SK-N-SH (cell line): ENCODE data around the gene ZBTB17. TPM values are rescaled to one million over a fixed set of nuclear protein-coding genes. Genes with fewer than 3 reads are reported as not detected.

Source experiments
- CTCF ChIA-PET: fragments of 300-600, 350-600 bp; formaldehyde crosslinking; extraction: SDS; loops from one replicate; lab custom pipeline; 2021; lab: Yijun Ruan, JAX
- POLR2A ChIA-PET: fragments of 350-600 bp; sonication (Branson Sonifier 250); formaldehyde crosslinking; extraction: SDS; loops from one replicate; lab custom pipeline; 2020; ENCODE audit warnings: antibody characterized with exemption, inconsistent platforms; lab: Yijun Ruan, JAX
- DNase-seq: peaks from one replicate; pipeline ENCODE4 v3.0.0; 2012
- H2AFZ ChIP-seq: fragments of 200-600 bp; sonication (generic); 2 replicates; pipeline ENCODE4 v1.8.1; 2016; ENCODE audit warnings: antibody characterized with exemption, mild to moderate bottlenecking, low read depth
- H3F3A ChIP-seq: fragments of 200-600 bp; sonication (generic); replicated peaks from 2 replicates; pipeline ENCODE3; 2016; ENCODE audit warnings: antibody characterized with exemption, mild to moderate bottlenecking; ENCODE audit not compliant: insufficient read depth
- H3K27ac ChIP-seq, 2 experiments: fragments of 200-500 bp in 1 of 2; fragments of 200-600 bp in 1 of 2; sonication (Bioruptor generic) in 1 of 2; sonication (generic), shearing (Covaris generic) in 1 of 2; 2 replicates each; pipeline versions ENCODE4 v1.5.1 to v1.6.1; 2014 to 2016; ENCODE audit warnings: low read depth in 2 of 2, inconsistent platforms in 1 of 2, low read length in 1 of 2, mild to moderate bottlenecking in 1 of 2, mixed read lengths in 1 of 2
- H3K27me3 ChIP-seq: fragments of 200-600 bp; sonication (generic), shearing (Covaris generic); 2 replicates; pipeline ENCODE4 v1.6.1; 2016; ENCODE audit warnings: mixed run types; ENCODE audit not compliant: insufficient read depth
- H3K36me3 ChIP-seq, 2 experiments: fragments of 200-500 bp in 1 of 2; fragments of 200-600 bp in 1 of 2; sonication (Bioruptor generic) in 1 of 2; sonication (generic) in 1 of 2; replicated peaks in 1 of 2; 2 replicates each; pipeline versions ENCODE3 to v1.5.1; 2014 to 2016; ENCODE audit warnings: low read length in 1 of 2, mild to moderate bottlenecking in 1 of 2; ENCODE audit not compliant: insufficient read depth in 2 of 2, control insufficient read depth in 1 of 2
- H3K4me1 ChIP-seq, 2 experiments: fragments of 200-500 bp in 1 of 2; fragments of 200-600 bp in 1 of 2; sonication (Bioruptor generic) in 1 of 2; sonication (generic), shearing (Covaris generic) in 1 of 2; 2 replicates each; pipeline versions ENCODE4 v1.5.1 to v1.6.1; 2014 to 2016; ENCODE audit warnings: low read depth in 1 of 2, low read length in 1 of 2, mixed run types in 1 of 2; ENCODE audit not compliant: insufficient read depth in 2 of 2, control insufficient read depth in 1 of 2
- H3K4me2 ChIP-seq: fragments of 200-600 bp; sonication (generic), shearing (Covaris generic); 2 replicates; pipeline ENCODE4 v1.6.1; 2017; ENCODE audit warnings: mixed run types
- H3K4me3 ChIP-seq, 2 experiments: fragments of 200-500 bp in 1 of 2; fragments of 200-600 bp in 1 of 2; sonication (Bioruptor generic) in 1 of 2; sonication (generic), shearing (Covaris generic) in 1 of 2; 2 replicates each; pipeline versions ENCODE4 v1.5.1 to v1.8.1; 2014 to 2016; ENCODE audit warnings: low read depth in 2 of 2, inconsistent platforms in 1 of 2, low read length in 1 of 2, mild to moderate bottlenecking in 1 of 2, mixed read lengths in 1 of 2, moderate library complexity in 1 of 2
- H3K79me2 ChIP-seq: fragments of 200-600 bp; sonication (generic); 2 replicates; pipeline ENCODE4 v1.8.1; 2017; ENCODE audit warnings: mild to moderate bottlenecking; ENCODE audit not compliant: insufficient read depth
- H3K9ac ChIP-seq: fragments of 200-600 bp; sonication (generic); 2 replicates; pipeline ENCODE4 v1.6.1; 2017; ENCODE audit warnings: mixed run types
- H3K9me2 ChIP-seq: fragments of 200-600 bp; sonication (generic); 2 replicates; pipeline ENCODE4 v1.6.1; 2017; ENCODE audit warnings: mixed run types
- H3K9me3 ChIP-seq: fragments of 200-600 bp; sonication (generic); 2 replicates; pipeline ENCODE4 v1.6.1; 2017; ENCODE audit warnings: mixed run types, mild to moderate bottlenecking, moderate library complexity
- H4K20me1 ChIP-seq: fragments of 200-600 bp; sonication (generic); 2 replicates; pipeline ENCODE4 v1.6.1; 2017; ENCODE audit warnings: mild to moderate bottlenecking, mixed run types; ENCODE audit not compliant: insufficient read depth
- CHD2 ChIP-seq: fragments of 150-350 bp; IDR thresholded peaks from 2 replicates; pipeline ENCODE4 v1.6.1; 2018; ENCODE audit warnings: low read length; ENCODE audit not compliant: partially characterized antibody
- EZH2phosphoT487 ChIP-seq: fragments of 200-600 bp; sonication (generic); IDR thresholded peaks from 2 replicates; pipeline ENCODE4 v1.6.1; 2017; ENCODE audit warnings: low read depth, mixed run types, mild to moderate bottlenecking, antibody characterized with exemption, moderate library complexity, borderline replicate concordance
- JUND ChIP-seq: IDR thresholded peaks from 2 replicates; pipeline ENCODE4 v1.4.0; 2012
- MAX ChIP-seq: IDR thresholded peaks from 2 replicates; pipeline ENCODE4 v1.4.0; 2012; ENCODE audit warnings: low read depth
- NFIC ChIP-seq: IDR thresholded peaks from 2 replicates; pipeline ENCODE4 v1.4.0; 2012; ENCODE audit warnings: borderline replicate concordance
- POLR2AphosphoS5 ChIP-seq: IDR thresholded peaks from 2 replicates; pipeline ENCODE4 v1.6.1; 2012; ENCODE audit warnings: low read depth, low read length
- RCOR1 ChIP-seq: fragments of 150-350 bp; IDR thresholded peaks from 2 replicates; pipeline ENCODE4 v1.6.1; 2017; ENCODE audit warnings: antibody characterized with exemption, low read length
- SIN3A ChIP-seq: IDR thresholded peaks from 2 replicates; pipeline ENCODE4 v1.6.1; 2012; ENCODE audit warnings: low read depth, mild to moderate bottlenecking, low read length, moderate library complexity, borderline replicate concordance
- TEAD4 ChIP-seq: IDR thresholded peaks from 2 replicates; pipeline ENCODE4 v1.4.0; 2012; ENCODE audit warnings: mild to moderate bottlenecking, borderline replicate concordance; ENCODE audit not compliant: insufficient read depth
- WGBS: methylation state at CpG from one replicate; pipeline ENCODE4 v1.1.6; 2017; ENCODE audit warnings: low lambda C conversion rate; 5-methylcytosine and 5-hydroxymethylcytosine counted together
- polyA plus RNA-seq, 3 experiments: library from polyadenylated mRNA; depleted of rRNA; stranded (reverse); fragments of >200 nt; gene quantifications; 2 replicates each; pipeline ENCODE4 v1.2.3, GENCODE V29; 2012
- TF ChIP-seq, protein P1 (sequence below): fragments of 150-350 bp; IDR thresholded peaks from 2 replicates; pipeline ENCODE4 v1.6.1; 2016; ENCODE audit warnings: mild to moderate bottlenecking, low read depth, low read length
- TF ChIP-seq, protein P2 (sequence below): IDR thresholded peaks from 2 replicates; pipeline ENCODE4 v1.4.0; 2012; ENCODE audit warnings: low read depth, borderline replicate concordance
- TF ChIP-seq, protein P3 (sequence below): IDR thresholded peaks from 2 replicates; pipeline ENCODE4; 2012
- TF ChIP-seq, protein P4 (sequence below): IDR thresholded peaks from 2 replicates; pipeline ENCODE4 v1.6.1; 2012; ENCODE audit warnings: mild to moderate bottlenecking, low read depth, low read length, moderate library complexity

Gene ZBTB17
- polyA plus RNA-seq, 1 of the 3 experiments (the other 2 are of a cell fraction): 56.4 TPM

DNA sequence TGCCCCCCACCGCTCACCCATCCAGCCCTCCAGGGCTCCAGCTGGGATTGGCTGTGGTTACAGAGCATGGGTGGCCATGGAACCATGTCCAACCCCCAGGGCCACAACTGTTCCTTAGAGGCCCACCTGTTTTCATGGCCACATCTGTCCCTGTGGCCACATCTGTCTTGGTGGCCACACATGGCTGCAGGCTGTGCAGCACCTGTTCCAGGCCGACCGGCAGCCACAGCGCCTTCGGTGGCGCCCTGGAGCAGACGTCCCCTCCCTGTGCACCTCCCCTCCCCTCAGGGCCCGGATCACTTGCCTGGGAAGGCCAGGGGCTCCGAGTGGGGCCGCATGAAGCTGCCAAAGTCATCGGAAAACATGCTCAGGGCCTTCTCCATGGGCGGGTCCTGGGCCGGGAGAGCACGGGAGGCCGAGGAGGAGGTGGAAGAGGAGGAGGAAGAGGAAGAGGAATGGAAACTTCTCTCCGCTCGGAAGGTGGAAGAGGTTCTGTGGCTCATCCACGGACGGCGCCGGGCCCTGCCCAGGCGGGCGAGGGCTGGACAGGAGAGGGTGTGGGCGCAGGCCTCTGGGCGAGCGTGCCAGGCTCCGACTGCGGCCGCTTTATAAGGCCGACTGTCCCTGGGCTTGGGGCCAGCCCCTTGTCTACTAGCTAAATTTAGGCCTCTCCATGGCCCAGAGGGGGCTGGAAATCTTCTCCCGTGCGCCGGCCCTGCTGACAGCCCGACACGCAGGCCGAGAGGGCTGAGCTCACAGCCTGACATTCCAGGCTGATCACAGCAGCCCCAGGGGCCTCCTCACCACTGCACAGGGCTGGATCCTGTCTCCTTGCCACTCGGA lies 41.8 kb upstream of the ZBTB17 start, which contains the start of gene HSPB7:
TSS of gene HSPB7 (minus strand) at position 583 of the 843 bp plus-strand sequence. CDS start at position 503, 80 bp downstream.
- H3K9ac ChIP-seq: no peak within 1 kb of the TSS

More for the DNA sequence above, 41.8 kb upstream of the ZBTB17 start, which contains the start of gene HSPB7:
- no peak within 1 kb of the TSS for H3K4me3 ChIP-seq
- H3K9me3 ChIP-seq: no peaks in the 10 kb centered on the region
- WGBS: 84% methylated on average over 29 of the region's 37 CpGs
- DNase-seq: peak; percentile 76
- H3K9me2 ChIP-seq: no peaks in the 10 kb centered on the region
- H3K4me2 ChIP-seq: no peak within 1 kb of the TSS
- H3K4me1 ChIP-seq: peaks cover 10 to 57% of the 10 kb centered on the region in 2 experiments; a peak in 2 of 4 replicates
- ChIA-PET POLR2A (no interaction called here), CTCF (interaction anchor here (0.7 to 2.9 kb wide), 9 partner anchors 8 to 226 kb away, joined by 3 to 22 read pairs (median 5); partner anchors contain the start of genes CLCNKB and FAM131C)
- no peak within 1 kb of the TSS for H2AFZ ChIP-seq
- H3K27ac ChIP-seq: peak within 1 kb of the TSS in 1 of 2 experiments; percentile 22; a peak in 1 of 4 replicates
- H3K36me3 ChIP-seq: no peaks in the 10 kb centered on the region
- no peaks in the 10 kb centered on the region for H3K79me2 ChIP-seq
- no peaks in the 10 kb centered on the region for H3F3A ChIP-seq
- H4K20me1 ChIP-seq: no peaks in the 10 kb centered on the region
- TF ChIP-seq JUND (no peak), TEAD4 (no peak), RCOR1 (no peak), POLR2AphosphoS5 (no peak), MAX (no peak), EZH2phosphoT487 (no peak), SIN3A (no peak), CHD2 (no peak), NFIC (no peak)
- TF ChIP-seq, protein P1, sequence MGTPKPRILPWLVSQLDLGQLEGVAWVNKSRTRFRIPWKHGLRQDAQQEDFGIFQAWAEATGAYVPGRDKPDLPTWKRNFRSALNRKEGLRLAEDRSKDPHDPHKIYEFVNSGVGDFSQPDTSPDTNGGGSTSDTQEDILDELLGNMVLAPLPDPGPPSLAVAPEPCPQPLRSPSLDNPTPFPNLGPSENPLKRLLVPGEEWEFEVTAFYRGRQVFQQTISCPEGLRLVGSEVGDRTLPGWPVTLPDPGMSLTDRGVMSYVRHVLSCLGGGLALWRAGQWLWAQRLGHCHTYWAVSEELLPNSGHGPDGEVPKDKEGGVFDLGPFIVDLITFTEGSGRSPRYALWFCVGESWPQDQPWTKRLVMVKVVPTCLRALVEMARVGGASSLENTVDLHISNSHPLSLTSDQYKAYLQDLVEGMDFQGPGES: no peak
- TF ChIP-seq, protein P2, sequence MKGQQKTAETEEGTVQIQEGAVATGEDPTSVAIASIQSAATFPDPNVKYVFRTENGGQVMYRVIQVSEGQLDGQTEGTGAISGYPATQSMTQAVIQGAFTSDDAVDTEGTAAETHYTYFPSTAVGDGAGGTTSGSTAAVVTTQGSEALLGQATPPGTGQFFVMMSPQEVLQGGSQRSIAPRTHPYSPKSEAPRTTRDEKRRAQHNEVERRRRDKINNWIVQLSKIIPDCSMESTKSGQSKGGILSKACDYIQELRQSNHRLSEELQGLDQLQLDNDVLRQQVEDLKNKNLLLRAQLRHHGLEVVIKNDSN: no peak
- TF ChIP-seq, protein P3, sequence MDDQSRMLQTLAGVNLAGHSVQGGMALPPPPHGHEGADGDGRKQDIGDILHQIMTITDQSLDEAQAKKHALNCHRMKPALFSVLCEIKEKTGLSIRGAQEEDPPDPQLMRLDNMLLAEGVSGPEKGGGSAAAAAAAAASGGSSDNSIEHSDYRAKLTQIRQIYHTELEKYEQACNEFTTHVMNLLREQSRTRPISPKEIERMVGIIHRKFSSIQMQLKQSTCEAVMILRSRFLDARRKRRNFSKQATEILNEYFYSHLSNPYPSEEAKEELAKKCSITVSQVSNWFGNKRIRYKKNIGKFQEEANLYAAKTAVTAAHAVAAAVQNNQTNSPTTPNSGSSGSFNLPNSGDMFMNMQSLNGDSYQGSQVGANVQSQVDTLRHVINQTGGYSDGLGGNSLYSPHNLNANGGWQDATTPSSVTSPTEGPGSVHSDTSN: no peak
- TF ChIP-seq, protein P4, sequence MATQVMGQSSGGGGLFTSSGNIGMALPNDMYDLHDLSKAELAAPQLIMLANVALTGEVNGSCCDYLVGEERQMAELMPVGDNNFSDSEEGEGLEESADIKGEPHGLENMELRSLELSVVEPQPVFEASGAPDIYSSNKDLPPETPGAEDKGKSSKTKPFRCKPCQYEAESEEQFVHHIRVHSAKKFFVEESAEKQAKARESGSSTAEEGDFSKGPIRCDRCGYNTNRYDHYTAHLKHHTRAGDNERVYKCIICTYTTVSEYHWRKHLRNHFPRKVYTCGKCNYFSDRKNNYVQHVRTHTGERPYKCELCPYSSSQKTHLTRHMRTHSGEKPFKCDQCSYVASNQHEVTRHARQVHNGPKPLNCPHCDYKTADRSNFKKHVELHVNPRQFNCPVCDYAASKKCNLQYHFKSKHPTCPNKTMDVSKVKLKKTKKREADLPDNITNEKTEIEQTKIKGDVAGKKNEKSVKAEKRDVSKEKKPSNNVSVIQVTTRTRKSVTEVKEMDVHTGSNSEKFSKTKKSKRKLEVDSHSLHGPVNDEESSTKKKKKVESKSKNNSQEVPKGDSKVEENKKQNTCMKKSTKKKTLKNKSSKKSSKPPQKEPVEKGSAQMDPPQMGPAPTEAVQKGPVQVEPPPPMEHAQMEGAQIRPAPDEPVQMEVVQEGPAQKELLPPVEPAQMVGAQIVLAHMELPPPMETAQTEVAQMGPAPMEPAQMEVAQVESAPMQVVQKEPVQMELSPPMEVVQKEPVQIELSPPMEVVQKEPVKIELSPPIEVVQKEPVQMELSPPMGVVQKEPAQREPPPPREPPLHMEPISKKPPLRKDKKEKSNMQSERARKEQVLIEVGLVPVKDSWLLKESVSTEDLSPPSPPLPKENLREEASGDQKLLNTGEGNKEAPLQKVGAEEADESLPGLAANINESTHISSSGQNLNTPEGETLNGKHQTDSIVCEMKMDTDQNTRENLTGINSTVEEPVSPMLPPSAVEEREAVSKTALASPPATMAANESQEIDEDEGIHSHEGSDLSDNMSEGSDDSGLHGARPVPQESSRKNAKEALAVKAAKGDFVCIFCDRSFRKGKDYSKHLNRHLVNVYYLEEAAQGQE: no peak
- no peaks in the 10 kb centered on the region for H3K27me3 ChIP-seq
